ENCODE data around the gene DIPK2A.

DNA sequence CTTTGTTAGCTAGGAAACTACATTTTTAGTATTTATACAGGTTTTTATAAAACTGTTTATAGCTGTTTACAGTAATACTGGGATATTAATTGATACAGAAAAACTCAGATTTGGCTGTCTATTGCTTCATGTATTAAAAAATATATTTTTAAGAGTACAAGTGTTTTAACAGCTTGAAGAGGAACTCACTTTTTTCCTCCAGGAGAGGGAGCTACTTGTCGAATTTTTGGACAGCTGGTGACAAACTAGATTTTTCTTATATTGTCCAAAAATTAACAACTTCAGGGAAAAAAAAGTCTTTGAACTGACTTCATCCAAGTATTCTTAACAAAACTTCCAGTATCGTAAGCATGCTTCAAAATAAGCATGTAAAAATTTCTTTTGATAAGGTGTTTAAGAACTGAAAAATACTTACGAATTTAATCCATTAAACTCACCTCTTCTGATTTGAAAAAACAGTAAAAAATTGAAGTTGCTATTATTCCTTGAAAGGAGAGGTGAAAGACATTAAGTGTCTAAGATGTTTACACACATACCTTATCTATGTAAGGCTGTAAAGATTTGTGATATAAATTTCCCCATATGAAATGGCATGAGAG, 4.0 kb downstream of the DIPK2A start:
- TF ChIP-seq, protein P1, sequence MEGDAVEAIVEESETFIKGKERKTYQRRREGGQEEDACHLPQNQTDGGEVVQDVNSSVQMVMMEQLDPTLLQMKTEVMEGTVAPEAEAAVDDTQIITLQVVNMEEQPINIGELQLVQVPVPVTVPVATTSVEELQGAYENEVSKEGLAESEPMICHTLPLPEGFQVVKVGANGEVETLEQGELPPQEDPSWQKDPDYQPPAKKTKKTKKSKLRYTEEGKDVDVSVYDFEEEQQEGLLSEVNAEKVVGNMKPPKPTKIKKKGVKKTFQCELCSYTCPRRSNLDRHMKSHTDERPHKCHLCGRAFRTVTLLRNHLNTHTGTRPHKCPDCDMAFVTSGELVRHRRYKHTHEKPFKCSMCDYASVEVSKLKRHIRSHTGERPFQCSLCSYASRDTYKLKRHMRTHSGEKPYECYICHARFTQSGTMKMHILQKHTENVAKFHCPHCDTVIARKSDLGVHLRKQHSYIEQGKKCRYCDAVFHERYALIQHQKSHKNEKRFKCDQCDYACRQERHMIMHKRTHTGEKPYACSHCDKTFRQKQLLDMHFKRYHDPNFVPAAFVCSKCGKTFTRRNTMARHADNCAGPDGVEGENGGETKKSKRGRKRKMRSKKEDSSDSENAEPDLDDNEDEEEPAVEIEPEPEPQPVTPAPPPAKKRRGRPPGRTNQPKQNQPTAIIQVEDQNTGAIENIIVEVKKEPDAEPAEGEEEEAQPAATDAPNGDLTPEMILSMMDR (IDR thresholded peaks at IDR 0.05), result peak; percentile 19 to 51 (median 39)
- TF ChIP-seq POLR2AphosphoS5 (IDR thresholded peaks at IDR 0.05), result no peak
- TF ChIP-seq EP300 (IDR thresholded peaks at IDR 0.05), result no peak
